SK-N-SH treated with all-trans-retinoic acid at 6 μM for 48 hours (cell line): ENCODE data around the gene SLC50A1.

ENCODE experiments used
- ATAC-seq: fragments of 200-7000 bp; cut with Tn5 transposase; 3 replicates; pipeline ENCODE4 v1.9.1; 2020; ENCODE audit warnings: mild to moderate bottlenecking, moderate library complexity
- BACH2 ChIP-seq: fragments of 250-450 bp; sonication (Bioruptor Pico); IDR thresholded peaks from 2 replicates; pipeline ENCODE4 v1.9.0; 2021; ENCODE audit warnings: mild to moderate bottlenecking, borderline replicate concordance
- CSDC2 ChIP-seq: fragments of 250-450 bp; sonication (Bioruptor Pico); IDR thresholded peaks from 2 replicates; pipeline ENCODE4 v1.5.0; 2020; ENCODE audit warnings: mild to moderate bottlenecking, moderate library complexity
- ESRRG ChIP-seq: fragments of 250-450 bp; sonication (Bioruptor Pico); IDR thresholded peaks from 2 replicates; pipeline ENCODE4 v1.6.1; 2021; ENCODE audit warnings: mild to moderate bottlenecking
- GLIS3 ChIP-seq: fragments of 250-450 bp; sonication (Bioruptor Pico); IDR thresholded peaks from 2 replicates; pipeline ENCODE4 v1.5.0; 2020; ENCODE audit warnings: mild to moderate bottlenecking, moderate library complexity
- ISL1 ChIP-seq: fragments of 250-450 bp; sonication (Bioruptor Pico); IDR thresholded peaks from 2 replicates; pipeline ENCODE4 v2.1.2; 2022; ENCODE audit warnings: mild to moderate bottlenecking, moderate library complexity
- OSR1 ChIP-seq: fragments of 250-450 bp; sonication (Bioruptor Pico); IDR thresholded peaks from 2 replicates; pipeline ENCODE4 v1.8.0; 2022; ENCODE audit warnings: moderate library complexity, mild to moderate bottlenecking, inconsistent platforms
- PPARA ChIP-seq: fragments of 250-450 bp; sonication (Bioruptor Pico); IDR thresholded peaks from 2 replicates; pipeline ENCODE4 v1.5.0; 2020; ENCODE audit warnings: mild to moderate bottlenecking, borderline replicate concordance
- RARB ChIP-seq: fragments of 250-450 bp; sonication (Bioruptor Pico); IDR thresholded peaks from 2 replicates; pipeline ENCODE4 v1.8.0; 2021; ENCODE audit warnings: mild to moderate bottlenecking, moderate library complexity
- SNAI2 ChIP-seq: fragments of 250-450 bp; sonication (Bioruptor Pico); IDR thresholded peaks from 2 replicates; pipeline ENCODE4 v1.5.0; 2020; ENCODE audit warnings: mild to moderate bottlenecking, moderate library complexity
- TCF4 ChIP-seq: fragments of 250-450 bp; sonication (Bioruptor Pico); IDR thresholded peaks from 2 replicates; pipeline ENCODE4 v1.8.0; 2021; ENCODE audit warnings: mild to moderate bottlenecking, moderate library complexity, borderline replicate concordance
- TOX ChIP-seq: fragments of 250-450 bp; sonication (Bioruptor Pico); IDR thresholded peaks from 2 replicates; pipeline ENCODE4 v1.8.0; 2021; ENCODE audit warnings: mild to moderate bottlenecking, moderate library complexity, borderline replicate concordance
- ZC3H10 ChIP-seq: fragments of 250-450 bp; sonication (Bioruptor Pico); IDR thresholded peaks from 2 replicates; pipeline ENCODE4 v1.5.1; 2021; ENCODE audit warnings: mild to moderate bottlenecking, moderate library complexity
- ZFP3 ChIP-seq: fragments of 250-450 bp; sonication (Bioruptor Pico); IDR thresholded peaks from 2 replicates; pipeline ENCODE4 v1.5.0; 2020; ENCODE audit warnings: mild to moderate bottlenecking, moderate library complexity
- ZFP30 ChIP-seq: fragments of 450-650 bp; formaldehyde crosslinking; IDR thresholded peaks from 2 replicates; pipeline ENCODE4 v1.5.0; 2022; ENCODE audit warnings: mild to moderate bottlenecking, moderate library complexity
- ZNF565 ChIP-seq: fragments of 450-650 bp; formaldehyde crosslinking; conservative IDR thresholded peaks from 2 replicates; pipeline ENCODE4 v1.5.0; 2020; ENCODE audit warnings: low read depth, mild to moderate bottlenecking, moderate library complexity
- ZNF70 ChIP-seq: fragments of 450-650 bp; formaldehyde crosslinking; IDR thresholded peaks from 2 replicates; pipeline ENCODE4 v1.5.0; 2020; ENCODE audit warnings: mild to moderate bottlenecking, moderate library complexity
- ZNF8 ChIP-seq: fragments of 450-650 bp; formaldehyde crosslinking; IDR thresholded peaks from 2 replicates; pipeline ENCODE4 v1.5.0; 2020; ENCODE audit warnings: mild to moderate bottlenecking, moderate library complexity
- TF ChIP-seq, protein P1 (sequence below): fragments of 250-450 bp; sonication (Bioruptor Pico); IDR thresholded peaks from 2 replicates; pipeline ENCODE4 v1.5.0; 2020; ENCODE audit warnings: mild to moderate bottlenecking, moderate library complexity
- TF ChIP-seq, protein P2 (sequence below): fragments of 250-450 bp; sonication (Bioruptor Pico); IDR thresholded peaks from 2 replicates; pipeline ENCODE4 v1.5.1; 2021; ENCODE audit warnings: mild to moderate bottlenecking, moderate library complexity
- TF ChIP-seq, protein P3 (sequence below): fragments of 250-450 bp; sonication (Bioruptor Pico); IDR thresholded peaks from 2 replicates; pipeline ENCODE4 v1.8.0; 2021; ENCODE audit warnings: low read depth, mild to moderate bottlenecking, moderate library complexity, borderline replicate concordance
- TF ChIP-seq, protein P4 (sequence below): fragments of 250-450 bp; sonication (Bioruptor Pico); IDR thresholded peaks from 2 replicates; pipeline ENCODE4 v1.5.1; 2020; ENCODE audit warnings: low read depth, mild to moderate bottlenecking, moderate library complexity

SLC50A1 gene

DNA sequence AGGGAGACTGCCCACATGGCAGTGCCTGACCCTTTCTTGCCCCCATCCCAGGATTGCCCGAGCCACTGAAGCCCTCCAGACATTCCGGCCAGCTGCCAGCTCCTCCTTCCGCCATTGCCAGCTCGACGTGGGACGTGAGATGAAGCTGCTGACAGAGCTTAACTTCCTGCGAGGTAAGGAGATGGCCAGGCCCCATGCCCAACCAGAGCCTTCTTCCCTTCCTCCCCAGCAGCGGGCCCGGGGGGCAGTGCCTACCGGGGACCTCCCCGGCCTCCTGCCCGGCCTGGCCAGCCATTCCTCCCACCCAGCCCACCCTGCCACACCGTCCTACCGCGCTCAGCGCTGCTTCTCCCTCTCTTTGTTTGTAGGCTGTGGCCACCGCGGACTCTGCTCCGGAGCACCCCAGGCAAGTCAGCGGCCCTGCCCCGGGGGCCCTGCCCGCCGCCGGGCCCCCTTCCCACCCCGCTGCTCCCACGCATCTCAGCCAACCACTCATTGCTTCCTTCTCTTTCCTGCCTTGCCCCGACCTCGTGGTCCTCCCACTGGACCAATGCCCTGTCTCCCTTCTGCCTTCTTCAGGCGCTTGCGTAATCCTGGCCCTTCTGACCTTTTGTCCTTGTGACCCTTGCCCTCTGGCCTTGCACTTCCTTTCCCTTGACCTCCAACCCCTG, 42.9 kb downstream of the SLC50A1 start:
- no peak for ATAC-seq
- no peak for TF ChIP-seq CSDC2

DNA sequence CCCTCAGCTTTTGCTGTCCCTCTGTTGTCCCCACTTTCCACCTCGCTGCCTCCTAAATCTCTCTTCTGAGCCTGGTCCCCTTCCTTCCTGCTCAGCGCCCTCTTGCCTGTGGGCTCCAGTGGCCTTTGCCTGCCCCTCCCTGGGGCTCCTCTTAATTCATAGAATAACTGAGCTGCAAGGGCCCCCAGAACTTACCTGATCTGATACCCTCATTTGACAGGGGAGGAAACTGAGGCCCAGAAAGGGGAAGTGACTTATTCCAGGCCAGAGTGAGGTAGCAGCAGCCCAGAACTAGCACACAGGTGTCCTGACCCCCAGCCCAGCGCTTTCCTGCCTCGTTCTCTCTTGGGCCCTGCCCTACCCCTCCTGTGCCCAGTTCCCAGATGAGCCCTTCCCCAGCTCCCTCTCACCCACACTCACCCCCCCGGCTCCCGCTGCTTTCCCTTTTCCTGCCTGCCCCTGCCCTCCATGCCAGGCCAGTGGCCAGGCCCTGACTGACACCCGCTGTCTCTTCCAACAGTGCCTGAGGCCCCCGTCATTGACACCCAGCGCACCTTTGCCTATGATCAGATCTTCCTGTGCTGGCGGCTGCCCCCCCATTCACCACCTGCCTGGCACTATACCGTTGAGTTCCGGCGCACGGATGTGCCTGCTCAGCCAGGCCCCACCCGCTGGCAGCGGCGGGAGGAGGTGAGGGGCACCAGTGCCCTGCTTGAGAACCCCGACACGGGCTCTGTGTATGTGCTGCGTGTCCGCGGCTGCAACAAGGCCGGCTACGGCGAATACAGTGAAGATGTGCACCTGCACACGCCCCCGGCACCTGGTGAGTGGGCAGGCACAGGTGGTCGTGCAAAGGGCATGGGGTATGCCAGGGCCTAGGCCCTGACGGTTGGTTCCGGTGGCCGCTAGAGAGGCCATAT, 43.7 kb downstream of the SLC50A1 start:
- TF ChIP-seq, protein P1, sequence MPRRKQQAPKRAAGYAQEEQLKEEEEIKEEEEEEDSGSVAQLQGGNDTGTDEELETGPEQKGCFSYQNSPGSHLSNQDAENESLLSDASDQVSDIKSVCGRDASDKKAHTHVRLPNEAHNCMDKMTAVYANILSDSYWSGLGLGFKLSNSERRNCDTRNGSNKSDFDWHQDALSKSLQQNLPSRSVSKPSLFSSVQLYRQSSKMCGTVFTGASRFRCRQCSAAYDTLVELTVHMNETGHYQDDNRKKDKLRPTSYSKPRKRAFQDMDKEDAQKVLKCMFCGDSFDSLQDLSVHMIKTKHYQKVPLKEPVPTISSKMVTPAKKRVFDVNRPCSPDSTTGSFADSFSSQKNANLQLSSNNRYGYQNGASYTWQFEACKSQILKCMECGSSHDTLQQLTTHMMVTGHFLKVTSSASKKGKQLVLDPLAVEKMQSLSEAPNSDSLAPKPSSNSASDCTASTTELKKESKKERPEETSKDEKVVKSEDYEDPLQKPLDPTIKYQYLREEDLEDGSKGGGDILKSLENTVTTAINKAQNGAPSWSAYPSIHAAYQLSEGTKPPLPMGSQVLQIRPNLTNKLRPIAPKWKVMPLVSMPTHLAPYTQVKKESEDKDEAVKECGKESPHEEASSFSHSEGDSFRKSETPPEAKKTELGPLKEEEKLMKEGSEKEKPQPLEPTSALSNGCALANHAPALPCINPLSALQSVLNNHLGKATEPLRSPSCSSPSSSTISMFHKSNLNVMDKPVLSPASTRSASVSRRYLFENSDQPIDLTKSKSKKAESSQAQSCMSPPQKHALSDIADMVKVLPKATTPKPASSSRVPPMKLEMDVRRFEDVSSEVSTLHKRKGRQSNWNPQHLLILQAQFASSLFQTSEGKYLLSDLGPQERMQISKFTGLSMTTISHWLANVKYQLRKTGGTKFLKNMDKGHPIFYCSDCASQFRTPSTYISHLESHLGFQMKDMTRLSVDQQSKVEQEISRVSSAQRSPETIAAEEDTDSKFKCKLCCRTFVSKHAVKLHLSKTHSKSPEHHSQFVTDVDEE (CRISPR knock-in tag): no peak
- TF ChIP-seq RARB (no peak), TCF4 (CRISPR knock-in tag) (no peak), ZNF70 (CRISPR knock-in tag) (no peak), CSDC2 (no peak), ZC3H10 (no peak), SNAI2 (CRISPR knock-in tag) (no peak), ESRRG (no peak), ZFP3 (CRISPR knock-in tag) (no peak), ZNF565 (CRISPR knock-in tag) (no peak), ZNF8 (no peak), PPARA (CRISPR knock-in tag) (no peak), ZFP30 (no peak)
- TF ChIP-seq, protein P2, sequence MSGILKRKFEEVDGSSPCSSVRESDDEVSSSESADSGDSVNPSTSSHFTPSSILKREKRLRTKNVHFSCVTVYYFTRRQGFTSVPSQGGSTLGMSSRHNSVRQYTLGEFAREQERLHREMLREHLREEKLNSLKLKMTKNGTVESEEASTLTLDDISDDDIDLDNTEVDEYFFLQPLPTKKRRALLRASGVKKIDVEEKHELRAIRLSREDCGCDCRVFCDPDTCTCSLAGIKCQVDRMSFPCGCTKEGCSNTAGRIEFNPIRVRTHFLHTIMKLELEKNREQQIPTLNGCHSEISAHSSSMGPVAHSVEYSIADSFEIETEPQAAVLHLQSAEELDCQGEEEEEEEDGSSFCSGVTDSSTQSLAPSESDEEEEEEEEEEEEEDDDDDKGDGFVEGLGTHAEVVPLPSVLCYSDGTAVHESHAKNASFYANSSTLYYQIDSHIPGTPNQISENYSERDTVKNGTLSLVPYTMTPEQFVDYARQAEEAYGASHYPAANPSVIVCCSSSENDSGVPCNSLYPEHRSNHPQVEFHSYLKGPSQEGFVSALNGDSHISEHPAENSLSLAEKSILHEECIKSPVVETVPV (CRISPR knock-in tag): no peak
- TF ChIP-seq, protein P3, sequence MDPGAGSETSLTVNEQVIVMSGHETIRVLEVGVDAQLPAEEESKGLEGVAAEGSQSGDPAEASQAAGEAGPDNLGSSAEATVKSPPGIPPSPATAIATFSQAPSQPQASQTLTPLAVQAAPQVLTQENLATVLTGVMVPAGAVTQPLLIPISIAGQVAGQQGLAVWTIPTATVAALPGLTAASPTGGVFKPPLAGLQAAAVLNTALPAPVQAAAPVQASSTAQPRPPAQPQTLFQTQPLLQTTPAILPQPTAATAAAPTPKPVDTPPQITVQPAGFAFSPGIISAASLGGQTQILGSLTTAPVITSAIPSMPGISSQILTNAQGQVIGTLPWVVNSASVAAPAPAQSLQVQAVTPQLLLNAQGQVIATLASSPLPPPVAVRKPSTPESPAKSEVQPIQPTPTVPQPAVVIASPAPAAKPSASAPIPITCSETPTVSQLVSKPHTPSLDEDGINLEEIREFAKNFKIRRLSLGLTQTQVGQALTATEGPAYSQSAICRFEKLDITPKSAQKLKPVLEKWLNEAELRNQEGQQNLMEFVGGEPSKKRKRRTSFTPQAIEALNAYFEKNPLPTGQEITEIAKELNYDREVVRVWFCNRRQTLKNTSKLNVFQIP: no peak
- TF ChIP-seq, protein P4, sequence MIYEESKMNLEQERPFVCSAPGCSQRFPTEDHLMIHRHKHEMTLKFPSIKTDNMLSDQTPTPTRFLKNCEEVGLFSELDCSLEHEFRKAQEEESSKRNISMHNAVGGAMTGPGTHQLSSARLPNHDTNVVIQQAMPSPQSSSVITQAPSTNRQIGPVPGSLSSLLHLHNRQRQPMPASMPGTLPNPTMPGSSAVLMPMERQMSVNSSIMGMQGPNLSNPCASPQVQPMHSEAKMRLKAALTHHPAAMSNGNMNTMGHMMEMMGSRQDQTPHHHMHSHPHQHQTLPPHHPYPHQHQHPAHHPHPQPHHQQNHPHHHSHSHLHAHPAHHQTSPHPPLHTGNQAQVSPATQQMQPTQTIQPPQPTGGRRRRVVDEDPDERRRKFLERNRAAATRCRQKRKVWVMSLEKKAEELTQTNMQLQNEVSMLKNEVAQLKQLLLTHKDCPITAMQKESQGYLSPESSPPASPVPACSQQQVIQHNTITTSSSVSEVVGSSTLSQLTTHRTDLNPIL: no peak
- no peak for ATAC-seq

DNA sequence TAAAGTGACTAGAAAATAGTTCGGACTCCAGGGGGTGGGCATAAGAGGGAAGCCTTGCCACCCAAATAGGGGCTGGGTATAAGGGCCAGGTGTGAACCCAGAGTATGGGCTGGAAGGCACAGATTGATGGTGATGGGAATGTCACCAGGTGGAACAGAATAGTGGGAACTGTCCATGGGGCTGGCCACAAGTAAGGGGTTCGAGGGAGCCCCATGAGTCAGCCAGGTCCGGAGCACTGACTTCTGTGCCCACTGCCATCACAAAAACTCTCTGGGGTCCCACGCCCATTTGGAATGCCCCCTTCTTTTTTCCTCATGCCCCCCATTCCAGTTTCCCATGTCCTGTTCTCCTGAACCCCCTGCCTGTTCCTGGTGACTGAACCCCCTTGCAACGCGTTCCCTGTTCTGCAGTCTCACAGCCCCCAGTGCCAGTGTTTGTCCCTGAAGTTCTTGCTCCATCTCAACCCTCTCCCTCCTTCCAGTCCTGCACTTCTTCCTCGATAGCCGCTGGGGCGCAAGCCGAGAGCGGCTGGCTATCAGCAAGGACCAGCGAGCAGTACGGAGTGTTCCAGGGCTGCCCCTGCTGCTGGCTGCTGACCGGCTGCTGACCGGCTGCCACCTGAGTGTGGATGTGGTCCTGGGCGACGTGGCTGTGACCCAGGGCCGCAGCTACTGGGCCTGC, 45.9 kb downstream of the SLC50A1 start:
- ATAC-seq: no peak
- TF ChIP-seq CSDC2 (no peak), BACH2 (CRISPR knock-in tag) (no peak), GLIS3 (CRISPR knock-in tag) (no peak)

DNA sequence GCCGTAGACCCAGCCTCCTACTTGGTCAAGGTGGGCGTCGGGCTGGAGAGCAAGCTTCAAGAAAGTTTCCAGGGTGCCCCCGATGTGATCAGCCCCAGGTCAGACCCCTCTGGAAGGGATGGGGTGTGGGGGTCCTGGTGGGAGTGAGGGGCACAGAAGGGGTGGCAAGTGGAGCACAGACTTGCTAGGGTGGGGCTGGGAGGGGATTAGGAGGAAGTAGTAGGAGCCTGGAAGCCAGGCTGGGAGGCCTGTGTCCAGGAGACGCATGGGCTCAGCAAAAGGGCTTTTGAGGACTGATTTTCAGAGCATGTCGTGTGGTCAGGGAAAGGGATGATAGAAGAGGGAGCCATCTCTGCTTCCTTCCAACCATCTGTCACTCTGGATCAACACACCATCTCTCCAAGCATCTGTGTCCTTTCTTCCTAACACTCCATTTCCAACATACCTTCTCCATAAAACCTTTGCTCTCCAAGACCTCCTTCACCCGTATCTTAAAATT, 46.4 kb downstream of the SLC50A1 start:
- no peak for ATAC-seq
- TF ChIP-seq ZC3H10: no peak
- TF ChIP-seq PPARA (CRISPR knock-in tag): no peak
- TF ChIP-seq, protein P4: no peak
- no peak for TF ChIP-seq TOX (CRISPR knock-in tag)
- no peak for TF ChIP-seq ZNF70 (CRISPR knock-in tag)
- TF ChIP-seq, protein P2 (CRISPR knock-in tag): no peak
- TF ChIP-seq TCF4 (CRISPR knock-in tag): no peak
- TF ChIP-seq ZFP3 (CRISPR knock-in tag): no peak
- no peak for TF ChIP-seq GLIS3 (CRISPR knock-in tag)
- no peak for TF ChIP-seq ESRRG
- no peak for TF ChIP-seq ISL1
- no peak for TF ChIP-seq BACH2 (CRISPR knock-in tag)
- no peak for TF ChIP-seq SNAI2 (CRISPR knock-in tag)
- TF ChIP-seq ZNF565 (CRISPR knock-in tag): no peak
- TF ChIP-seq OSR1 (CRISPR knock-in tag): no peak
